ENCODE results near the gene CETP. TPM values are rescaled to one million over a fixed set of nuclear protein-coding genes. Genes with fewer than 3 reads are reported as not detected.

Gene CETP, protein sequence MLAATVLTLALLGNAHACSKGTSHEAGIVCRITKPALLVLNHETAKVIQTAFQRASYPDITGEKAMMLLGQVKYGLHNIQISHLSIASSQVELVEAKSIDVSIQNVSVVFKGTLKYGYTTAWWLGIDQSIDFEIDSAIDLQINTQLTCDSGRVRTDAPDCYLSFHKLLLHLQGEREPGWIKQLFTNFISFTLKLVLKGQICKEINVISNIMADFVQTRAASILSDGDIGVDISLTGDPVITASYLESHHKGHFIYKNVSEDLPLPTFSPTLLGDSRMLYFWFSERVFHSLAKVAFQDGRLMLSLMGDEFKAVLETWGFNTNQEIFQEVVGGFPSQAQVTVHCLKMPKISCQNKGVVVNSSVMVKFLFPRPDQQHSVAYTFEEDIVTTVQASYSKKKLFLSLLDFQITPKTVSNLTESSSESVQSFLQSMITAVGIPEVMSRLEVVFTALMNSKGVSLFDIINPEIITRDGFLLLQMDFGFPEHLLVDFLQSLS
- total RNA-seq, result 2.0 TPM
- polyA plus RNA-seq, result 1.8 TPM
- long read RNA-seq, donor 1, result 0 reads
- long read RNA-seq, donor 2, result 0 reads
- long read RNA-seq, donor 3, partial matches to known transcripts, result 0 of 3 reads
- long read RNA-seq, donor 3, other reads (novel, unspliced or antisense), result 0 of 3 reads
- long read RNA-seq, donor 4, result 0 reads
- long read RNA-seq, donor 5, partial matches to known transcripts, result 0 of 1 reads
- long read RNA-seq, donor 5, other reads (novel, unspliced or antisense), result 0 of 1 reads
- long read RNA-seq, donor 6, result 0 reads
- long read RNA-seq, donor 7, partial matches to known transcripts, result 0 of 1 reads
- long read RNA-seq, donor 7, other reads (novel, unspliced or antisense), result 0 of 1 reads
- long read RNA-seq, donor 8, result 0 reads
- long read RNA-seq, donor 9, result 0 reads
- long read RNA-seq, donor 10, result 0 reads

DNA sequence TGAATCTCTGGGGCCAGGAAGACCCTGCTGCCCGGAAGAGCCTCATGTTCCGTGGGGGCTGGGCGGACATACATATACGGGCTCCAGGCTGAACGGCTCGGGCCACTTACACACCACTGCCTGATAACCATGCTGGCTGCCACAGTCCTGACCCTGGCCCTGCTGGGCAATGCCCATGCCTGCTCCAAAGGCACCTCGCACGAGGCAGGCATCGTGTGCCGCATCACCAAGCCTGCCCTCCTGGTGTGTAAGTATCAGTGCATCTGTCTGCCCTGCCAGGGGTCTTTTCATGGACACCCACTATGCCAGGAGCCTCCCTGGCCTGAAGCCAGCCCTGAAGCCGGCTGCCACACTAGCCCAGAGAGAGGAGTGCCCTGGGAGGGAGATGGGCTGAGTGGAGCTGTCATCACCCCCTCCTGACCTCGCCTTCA, at the start of gene CETP:
Gene CETP, plus strand, starts transcription at position 100 of the 431 bp plus-strand sequence. Its CDS starts 30 bp downstream, at position 130.
- Histone ChIP-seq H3K4me1 (ENCODE audit: control insufficient read depth in 2 of 2, insufficient read depth in 2 of 2, low read length in 2 of 2) (peaks cover 0 to 25% of the 10 kb centered on the region in 2 donors), H3K4me3 (ENCODE audit: low read length in 2 of 2) (no peak within 1 kb of the TSS), H3K27me3 (ENCODE audit: control insufficient read depth in 2 of 2, insufficient read depth in 1 of 2, low read length in 1 of 2) (no peaks in the 10 kb centered on the region), H3K36me3 (ENCODE audit: control insufficient read depth in 2 of 2, insufficient read depth in 2 of 2, low read length in 1 of 2) (no peaks in the 10 kb centered on the region), H3K27ac (ENCODE audit: low read depth in 1 of 2, low read length in 1 of 2) (no peak within 1 kb of the TSS), H3K9me3 (ENCODE audit: control insufficient read depth in 2 of 2, insufficient read depth in 1 of 2, low read length in 1 of 2) (peaks cover 0 to 5% of the 10 kb centered on the region in 2 donors)
- no peak for DNase-seq (ENCODE audit: low read depth in 6 of 9, low spot score in 9 of 9)
- 91% methylated on average over 12 of the region's 12 CpGs for WGBS

DNA sequence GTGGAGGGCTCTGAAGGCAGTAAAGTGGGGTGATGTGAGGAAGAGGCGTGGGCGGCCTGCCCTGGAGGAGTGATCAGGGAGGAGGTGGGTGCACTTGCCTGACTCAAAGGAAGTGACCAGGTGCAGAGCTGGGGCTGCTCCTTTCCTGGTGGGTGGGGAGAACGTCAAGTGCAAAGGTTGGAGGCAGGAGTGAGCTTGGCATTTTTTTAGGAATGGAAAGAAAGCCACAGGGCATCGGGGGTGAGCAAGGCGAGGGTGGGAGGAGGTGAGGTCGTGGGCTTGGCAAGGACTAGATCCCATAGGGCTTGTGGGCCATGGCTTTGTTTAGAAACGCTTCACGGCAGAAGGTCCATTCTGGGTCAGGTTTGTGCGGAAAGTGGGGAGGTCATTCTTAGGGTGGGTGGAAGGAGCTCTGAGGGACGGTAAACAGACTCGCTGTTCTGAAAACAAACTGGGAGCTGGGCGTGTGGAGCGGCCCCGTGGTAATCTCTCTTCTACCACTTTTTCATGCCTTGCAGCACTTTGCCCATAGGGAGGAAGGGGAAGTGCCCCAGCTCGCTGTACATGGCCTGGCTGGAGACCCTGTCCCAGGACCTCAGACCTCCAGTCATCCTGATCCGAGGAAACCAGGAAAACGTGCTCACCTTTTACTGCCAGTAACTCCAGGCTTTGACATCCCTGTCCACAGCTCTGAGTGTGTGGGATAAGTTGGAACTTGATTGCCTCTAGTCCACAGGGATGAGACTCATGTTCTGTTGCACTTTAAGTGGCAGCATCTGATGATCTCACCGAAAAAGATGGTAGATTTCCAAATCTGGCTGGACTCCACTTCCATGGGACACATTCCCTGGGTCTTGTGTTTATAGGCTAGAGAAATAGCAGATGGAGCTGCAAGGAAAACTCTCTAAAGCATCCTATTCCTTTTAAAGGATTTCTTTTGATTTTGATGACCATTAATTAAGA, 48.7 kb upstream of the CETP start:
- 93% methylated on average over 18 of the region's 18 CpGs for WGBS
- H3K36me3 ChIP-seq (ENCODE audit: control insufficient read depth in 2 of 2, insufficient read depth in 2 of 2, low read length in 1 of 2), result no peaks in the 10 kb centered on the region
- no peak for DNase-seq (ENCODE audit: low read depth in 6 of 9, low spot score in 9 of 9)
- H3K27ac ChIP-seq (ENCODE audit: low read depth in 1 of 2, low read length in 1 of 2), result no peak overlapping the region
- H3K27me3 ChIP-seq (ENCODE audit: control insufficient read depth in 2 of 2, insufficient read depth in 1 of 2, low read length in 1 of 2), result no peaks in the 10 kb centered on the region
- H3K4me1 ChIP-seq (ENCODE audit: control insufficient read depth in 2 of 2, insufficient read depth in 2 of 2, low read length in 2 of 2), result peaks cover 23 to 51% of the 10 kb centered on the region in 2 donors
- no peak overlapping the region for H3K4me3 ChIP-seq (ENCODE audit: low read length in 2 of 2)
- H3K9me3 ChIP-seq (ENCODE audit: control insufficient read depth in 2 of 2, insufficient read depth in 1 of 2, low read length in 1 of 2), result no peaks in the 10 kb centered on the region

DNA sequence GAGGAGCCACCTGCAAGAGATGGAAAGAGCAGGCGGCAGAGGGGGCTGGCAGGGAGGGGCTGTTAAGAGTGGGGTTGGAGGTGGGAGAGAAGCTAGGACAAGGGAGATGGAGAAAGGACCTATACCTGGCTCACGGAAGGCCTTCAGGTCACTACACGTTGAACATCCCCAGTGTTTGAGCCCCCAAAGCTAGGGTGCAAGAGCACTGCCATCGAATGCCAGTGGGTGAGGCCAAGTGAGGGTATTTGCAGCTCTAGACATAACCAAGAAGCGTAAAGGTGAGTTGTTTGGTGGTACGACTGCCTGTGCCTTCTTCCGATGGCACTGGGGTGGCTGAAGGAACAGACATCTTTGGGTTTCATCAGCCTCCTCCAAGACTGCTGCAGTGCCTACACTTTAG, 46.9 kb upstream of the CETP start:
- H3K4me3 ChIP-seq (ENCODE audit: low read length in 2 of 2), result no peak overlapping the region
- H3K9me3 ChIP-seq (ENCODE audit: control insufficient read depth in 2 of 2, insufficient read depth in 1 of 2, low read length in 1 of 2), result no peaks in the 10 kb centered on the region
- DNase-seq (ENCODE audit: low read depth in 6 of 9, low spot score in 9 of 9), result no peak
- H3K36me3 ChIP-seq (ENCODE audit: control insufficient read depth in 2 of 2, insufficient read depth in 2 of 2, low read length in 1 of 2), result no peaks in the 10 kb centered on the region
- peaks cover 23 to 55% of the 10 kb centered on the region in 2 donors for H3K4me1 ChIP-seq (ENCODE audit: control insufficient read depth in 2 of 2, insufficient read depth in 2 of 2, low read length in 2 of 2)
- WGBS, result 83% methylated on average over 7 of the region's 7 CpGs
- H3K27me3 ChIP-seq (ENCODE audit: control insufficient read depth in 2 of 2, insufficient read depth in 1 of 2, low read length in 1 of 2), result no peaks in the 10 kb centered on the region
- no peak overlapping the region for H3K27ac ChIP-seq (ENCODE audit: low read depth in 1 of 2, low read length in 1 of 2)

DNA sequence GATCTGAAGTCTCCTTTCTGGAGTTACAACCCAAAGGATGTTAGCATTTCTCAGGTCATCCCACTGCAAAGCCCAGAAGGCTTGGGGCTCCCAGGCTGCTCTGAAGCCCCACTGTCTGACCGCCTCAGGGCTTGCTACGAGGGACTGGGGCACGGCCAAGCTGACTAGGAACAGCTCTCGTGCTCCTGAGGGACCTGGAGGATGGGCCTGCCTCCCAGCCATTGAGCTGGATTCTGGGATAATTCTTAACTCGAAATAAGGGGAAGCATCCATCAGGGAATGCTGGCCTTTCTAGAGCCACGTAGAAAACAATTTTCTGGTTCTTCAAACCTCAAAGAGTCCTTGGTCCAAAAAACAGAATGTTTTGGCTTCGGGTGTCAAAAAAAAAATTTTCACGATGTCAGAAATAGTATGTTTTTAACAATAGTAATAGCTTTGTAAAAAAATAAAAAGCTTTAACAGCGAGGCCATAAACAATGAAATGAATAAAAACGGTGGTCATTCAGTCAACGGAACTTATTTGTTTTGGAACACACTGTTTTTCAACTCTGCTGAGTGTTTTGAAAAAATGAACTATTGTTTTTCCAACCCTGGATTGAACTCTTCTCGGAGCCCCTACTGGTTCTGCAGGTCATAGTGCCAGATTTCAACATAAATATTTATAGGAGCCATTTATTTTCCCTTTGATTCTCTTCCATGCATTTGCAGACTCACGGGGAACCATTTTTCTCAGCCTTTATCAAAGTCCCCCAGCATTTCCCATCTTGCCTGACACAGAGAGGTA, 46.2 kb upstream of the CETP start:
- H3K9me3 ChIP-seq (ENCODE audit: control insufficient read depth in 2 of 2, insufficient read depth in 1 of 2, low read length in 1 of 2), result no peaks in the 10 kb centered on the region
- no peak overlapping the region for H3K27ac ChIP-seq (ENCODE audit: low read depth in 1 of 2, low read length in 1 of 2)
- H3K27me3 ChIP-seq (ENCODE audit: control insufficient read depth in 2 of 2, insufficient read depth in 1 of 2, low read length in 1 of 2), result no peaks in the 10 kb centered on the region
- no peak overlapping the region for H3K4me3 ChIP-seq (ENCODE audit: low read length in 2 of 2)
- 95% methylated on average over 13 of the region's 13 CpGs for WGBS
- H3K36me3 ChIP-seq (ENCODE audit: control insufficient read depth in 2 of 2, insufficient read depth in 2 of 2, low read length in 1 of 2), result no peaks in the 10 kb centered on the region
- DNase-seq (ENCODE audit: low read depth in 6 of 9, low spot score in 9 of 9), result no peak
- H3K4me1 ChIP-seq (ENCODE audit: control insufficient read depth in 2 of 2, insufficient read depth in 2 of 2, low read length in 2 of 2), result peaks cover 21 to 51% of the 10 kb centered on the region in 2 donors

DNA sequence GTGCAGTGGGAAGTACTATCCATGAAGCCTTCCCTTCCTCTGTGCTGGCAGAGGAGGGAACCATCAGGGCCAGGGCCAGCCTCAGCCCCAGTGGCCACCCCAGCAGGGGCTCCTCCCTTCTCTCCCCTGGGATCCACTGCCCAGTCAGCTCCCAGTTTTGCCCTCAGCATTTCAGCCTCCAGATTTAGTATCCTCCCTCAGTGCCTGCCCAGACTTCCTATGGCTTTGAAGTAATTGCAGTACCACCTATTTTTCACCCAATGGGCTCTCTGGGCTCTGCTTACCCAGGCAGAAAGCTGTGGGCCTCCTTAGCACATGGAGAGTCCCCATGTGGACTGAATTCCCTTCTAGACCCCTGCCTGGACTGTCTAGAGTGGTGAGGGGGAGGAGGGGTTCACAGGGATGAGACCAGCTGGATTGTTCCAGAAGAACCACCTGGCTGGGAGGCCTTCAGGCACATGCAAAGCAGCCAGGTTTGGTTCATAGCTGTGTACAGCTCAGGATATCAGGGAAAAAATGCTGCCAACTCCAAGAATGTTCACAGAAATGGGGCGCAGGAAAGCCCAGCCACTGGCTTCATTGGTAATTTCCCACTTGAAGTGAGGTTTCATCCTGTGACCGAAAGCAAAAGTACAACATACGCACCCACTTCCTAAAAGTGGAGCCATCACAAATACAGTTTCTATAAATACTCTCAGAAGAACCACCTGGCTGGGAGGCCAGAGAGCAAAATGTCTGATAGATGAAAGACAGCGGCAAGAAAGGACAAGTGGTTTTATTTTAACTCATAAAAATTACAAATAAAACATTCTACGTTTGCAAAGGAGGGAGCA, 45.0 kb upstream of the CETP start:
- H3K27ac ChIP-seq (ENCODE audit: low read depth in 1 of 2, low read length in 1 of 2), result peak overlapping the region; percentile 19 to 64
- H3K4me3 ChIP-seq (ENCODE audit: low read length in 2 of 2), result no peak overlapping the region
- peak in 1 of 9 donors; percentile 67 for DNase-seq (ENCODE audit: low read depth in 6 of 9, low spot score in 9 of 9)
- WGBS, result 8% methylated on average over 5 of the region's 5 CpGs
- H3K36me3 ChIP-seq (ENCODE audit: control insufficient read depth in 2 of 2, insufficient read depth in 2 of 2, low read length in 1 of 2), result no peaks in the 10 kb centered on the region
- H3K27me3 ChIP-seq (ENCODE audit: control insufficient read depth in 2 of 2, insufficient read depth in 1 of 2, low read length in 1 of 2), result no peaks in the 10 kb centered on the region
- H3K9me3 ChIP-seq (ENCODE audit: control insufficient read depth in 2 of 2, insufficient read depth in 1 of 2, low read length in 1 of 2), result no peaks in the 10 kb centered on the region
- H3K4me1 ChIP-seq (ENCODE audit: control insufficient read depth in 2 of 2, insufficient read depth in 2 of 2, low read length in 2 of 2), result peaks cover 14 to 39% of the 10 kb centered on the region in 2 donors

DNA sequence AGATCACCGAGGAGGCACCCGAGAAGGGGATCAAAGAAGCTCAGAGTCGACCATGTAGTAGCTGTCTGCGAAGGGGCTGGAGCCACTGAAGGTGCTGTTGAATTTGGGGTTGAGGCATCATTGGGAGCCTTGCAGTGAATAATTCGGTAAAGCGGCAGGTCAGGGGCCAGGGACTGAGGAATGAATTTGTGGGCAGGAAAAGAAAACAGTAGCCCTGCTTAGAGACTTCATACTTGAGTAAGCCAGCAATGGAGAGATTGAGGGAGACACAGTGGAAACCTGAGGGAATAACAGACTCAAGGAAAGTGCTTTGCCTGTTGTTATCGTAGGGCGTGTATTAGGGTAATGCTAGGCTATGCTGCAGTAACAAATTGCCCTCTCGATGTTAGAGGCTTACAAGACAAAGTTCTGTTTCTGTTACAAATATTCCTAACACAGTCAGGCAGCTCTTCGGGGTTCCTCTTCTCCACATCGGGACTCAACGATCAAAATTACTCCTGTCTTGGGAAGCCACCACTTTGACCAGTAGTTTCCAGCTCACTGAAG, 43.2 kb upstream of the CETP start:
- Histone ChIP-seq H3K36me3 (ENCODE audit: control insufficient read depth in 2 of 2, insufficient read depth in 2 of 2, low read length in 1 of 2) (no peaks in the 10 kb centered on the region), H3K27me3 (ENCODE audit: control insufficient read depth in 2 of 2, insufficient read depth in 1 of 2, low read length in 1 of 2) (no peaks in the 10 kb centered on the region), H3K9me3 (ENCODE audit: control insufficient read depth in 2 of 2, insufficient read depth in 1 of 2, low read length in 1 of 2) (no peaks in the 10 kb centered on the region), H3K4me1 (ENCODE audit: control insufficient read depth in 2 of 2, insufficient read depth in 2 of 2, low read length in 2 of 2) (peaks cover 14 to 26% of the 10 kb centered on the region in 2 donors), H3K27ac (ENCODE audit: low read depth in 1 of 2, low read length in 1 of 2) (no peak overlapping the region), H3K4me3 (ENCODE audit: low read length in 2 of 2) (no peak overlapping the region)
- DNase-seq (ENCODE audit: low read depth in 6 of 9, low spot score in 9 of 9), result no peak
- WGBS, result 98% methylated on average over 12 of the region's 12 CpGs

DNA sequence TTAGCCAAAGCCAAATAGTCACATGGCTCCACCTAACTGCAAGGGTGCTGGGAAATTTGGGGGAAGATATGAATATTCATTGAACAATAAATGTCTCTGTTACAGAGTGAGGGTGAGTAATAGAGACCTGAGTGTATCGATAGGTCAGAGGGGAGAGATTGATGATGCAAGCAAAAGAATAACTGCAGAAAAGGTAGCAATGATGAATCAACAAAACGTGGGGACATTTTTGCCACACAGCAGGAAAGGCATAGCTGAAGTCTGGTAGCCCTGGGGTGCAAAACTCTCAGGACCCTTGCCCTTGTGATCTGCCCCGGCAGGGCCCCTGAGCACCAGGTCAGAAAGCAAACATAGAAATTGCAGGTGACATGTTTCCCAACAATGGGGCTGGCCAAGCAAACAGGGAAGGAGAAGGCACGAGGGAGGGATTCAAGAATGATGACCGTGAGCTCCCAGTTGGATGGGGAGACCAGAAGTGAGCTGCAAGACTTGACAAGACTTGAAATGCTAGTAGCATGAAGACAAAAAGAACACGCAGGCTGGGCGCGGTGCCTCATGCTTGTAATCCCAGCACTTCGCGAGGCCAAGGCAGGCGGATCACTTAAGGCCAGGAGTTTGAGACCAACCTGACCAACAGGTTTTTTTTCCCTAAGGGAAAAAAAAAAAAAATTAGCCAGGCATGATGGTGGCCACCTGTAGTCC, 42.5 kb upstream of the CETP start:
- Histone ChIP-seq H3K36me3 (ENCODE audit: control insufficient read depth in 2 of 2, insufficient read depth in 2 of 2, low read length in 1 of 2) (no peaks in the 10 kb centered on the region), H3K27ac (ENCODE audit: low read depth in 1 of 2, low read length in 1 of 2) (no peak overlapping the region), H3K9me3 (ENCODE audit: control insufficient read depth in 2 of 2, insufficient read depth in 1 of 2, low read length in 1 of 2) (no peaks in the 10 kb centered on the region), H3K4me3 (ENCODE audit: low read length in 2 of 2) (no peak overlapping the region), H3K4me1 (ENCODE audit: control insufficient read depth in 2 of 2, insufficient read depth in 2 of 2, low read length in 2 of 2) (peaks cover 14 to 26% of the 10 kb centered on the region in 2 donors), H3K27me3 (ENCODE audit: control insufficient read depth in 2 of 2, insufficient read depth in 1 of 2, low read length in 1 of 2) (no peaks in the 10 kb centered on the region)
- DNase-seq (ENCODE audit: low read depth in 6 of 9, low spot score in 9 of 9), result no peak
- WGBS, result 92% methylated on average over 11 of the region's 11 CpGs

All from thymus (tissue), 14 donors.